Caki2 (cell line): Measurements from ENCODE around the gene PRXL2C. TPM values are rescaled to one million over a fixed set of nuclear protein-coding genes. Genes with fewer than 3 reads are reported as not detected.

ENCODE experiments used
- total RNA-seq: library from RNA; depleted of rRNA; stranded (reverse); fragments of >200 nt; shearing (Covaris generic); gene quantifications from 2 replicates; pipeline ENCODE4 v1.2.3, GENCODE V29; 2014; ENCODE audit warnings: low replicate concordance; rRNA removed

The PRXL2C gene
- total RNA-seq, 1 experiment from 2014 or later, result 24.2 TPM

Other genes with a start within 250 kb of the PRXL2C start
- gene ZNF367, start 236.9 kb downstream of the PRXL2C start, total RNA-seq, result 19.7 and 22.4 TPM in 2 replicates
- gene HABP4, start 205.1 kb downstream of the PRXL2C start, total RNA-seq, result 28.6 and 32.8 TPM in 2 replicates
- 15.1 and 19.9 TPM in 2 replicates for gene CDC14B, start 35.5 kb downstream of the PRXL2C start, total RNA-seq
- gene ZNF510, start 122.8 kb upstream of the PRXL2C start, total RNA-seq, result 3.0 and 5.8 TPM in 2 replicates
- gene ZNF782, start 199.2 kb upstream of the PRXL2C start, total RNA-seq, result 1.6 and 5.9 TPM in 2 replicates